Heart left ventricle (tissue), 13 donors: ENCODE results near the gene TRAF7.

ENCODE experiments used
- CTCF ChIP-seq, 12 donors: fragments of 200-600 bp; sonication (generic) in 4 of 12; IDR thresholded peaks; one replicate each; pipeline versions ENCODE4 v1.5.0 to v1.8.0; 2018 to 2022; ENCODE audit warnings: antibody characterized with exemption in 12 of 12, mild to moderate bottlenecking in 5 of 12
- POLR2A ChIP-seq, 2 donors: fragments of 450-650 bp; IDR thresholded peaks; one replicate each; pipeline ENCODE4 v1.6.1; 2017; ENCODE audit warnings: antibody characterized with exemption in 2 of 2, mild to moderate bottlenecking in 2 of 2, moderate library complexity in 2 of 2
- donor health status: ischemic (EF 13 %, LVEDD 7.1; RV severe dilation, severe dysfunction).
- donor health status: DM: no; HTN: yes; CAD: no.
- donor health status: DM: no; HTN: no; CAD: no.
- donor health status: ischemic (EF 25% LVEDD 6.9; RV normal size, moderate dysfunction).
- donor health status: ischemic (EF 25% LVEDD 5.7; RV mildly dilated, moderate dysfunction).
- donor health status: ischemic (EF 35%, LVEDD 5.7; RV mildly dilated, moderate dysfunction).
- donor health status: nonischemic (EF 11% LVEDD 7.7; RV severe dilation, severe dysfunction).
- donor health status: DM: yes; HTN: yes; CAD: no.
- donor health status: PGD.
- donor health status: ischemic (EF 29% LVEDD 5.4; RV normal size, mild dysfunction).
- donor health status: nonischemic (EF 23%, LVEDD 6.1; RV moderate dilation, normal function).

GRCh38 chr16:2149630-2150417, 5.8 kb upstream of the TRAF7 start:
- TF ChIP-seq POLR2A (IDR thresholded peaks at IDR 0.05), result no peak
- no peak for TF ChIP-seq CTCF (IDR thresholded peaks at IDR 0.05)
